Gastrocnemius medialis (tissue), 4 donors: ENCODE measurements around the gene TPD52L1.

Experiments
- CTCF ChIP-seq, 5 experiments: fragments of 450-650 bp in 3 of 5; fragments of 200-600 bp in 2 of 5; sonication (generic) in 2 of 5; IDR thresholded peaks in 4 of 5; conservative IDR thresholded peaks in 1 of 5; 1 replicate in 4 of 5; 2 replicates in 1 of 5; pipeline ENCODE4 v1.5.1; 2016 to 2019; ENCODE audit warnings: antibody characterized with exemption in 5 of 5, mild to moderate bottlenecking in 3 of 5, moderate library complexity in 3 of 5
- POLR2A ChIP-seq, 2 donors: fragments of 450-650 bp; IDR thresholded peaks; one replicate each; pipeline ENCODE4 v1.6.1; 2017; ENCODE audit warnings: antibody characterized with exemption in 2 of 2, mild to moderate bottlenecking in 2 of 2, moderate library complexity in 2 of 2

GRCh38 chr6:125227244-125227643 lies 73.7 kb downstream of the TPD52L1 start:
- no peak for TF ChIP-seq CTCF (IDR thresholded peaks at IDR 0.05 in 4 of 5, conservative IDR thresholded peaks at IDR 0.05 in 1 of 5)
- TF ChIP-seq POLR2A (IDR thresholded peaks at IDR 0.05) = no peak
